ENCODE results near the gene SLC10A7. TPM values are rescaled to one million over a fixed set of nuclear protein-coding genes. Genes with fewer than 3 reads are reported as not detected.

Gene SLC10A7
- total RNA-seq, 1 experiment from 2014 or later: 37.1 TPM

- no TSS peak for BruUV-seq (replicated peaks)
- H3K27ac ChIP-seq (ENCODE audit: low read depth, low read length, poor library complexity, severe bottlenecking): no peak overlapping the region
- ChIA-PET CTCF (no interaction called here), POLR2A (ENCODE audit: low non-redundant PET) (no interaction called here)
- H3K4me1 ChIP-seq (ENCODE audit: insufficient read depth, low read length, poor library complexity, severe bottlenecking): no peaks in the 10 kb centered on the region
- peaks cover 3% of the 10 kb centered on the region for H3K9me3 ChIP-seq (ENCODE audit: low read depth, low read length, poor library complexity, severe bottlenecking)
- no peaks in the 10 kb centered on the region for H3K27me3 ChIP-seq (replicated peaks; ENCODE audit: insufficient read depth, low read depth, low read length, poor library complexity)
- TF ChIP-seq EZH2 (IDR thresholded peaks at IDR 0.05; ENCODE audit: borderline replicate concordance, low read depth, low read length, poor library complexity, severe bottlenecking): no peak
- no peak for TF ChIP-seq CTCF (conservative IDR thresholded peaks at IDR 0.05; ENCODE audit: low read depth, low read length)
- intact Hi-C loops (cut with micrococcal nuclease; ENCODE audit: unreplicated experiment): no loop called here
- H3K4me3 ChIP-seq (ENCODE audit: low read depth, low read length, poor library complexity, severe bottlenecking): no peak overlapping the region
- H3K36me3 ChIP-seq (ENCODE audit: insufficient read depth, low read length, poor library complexity, severe bottlenecking): no peaks in the 10 kb centered on the region
- DNase-seq (ENCODE audit: low spot score): no peak
Observed at GRCh38 chr4:146232131-146232722, 289.5 kb downstream of the SLC10A7 start.

- Histone ChIP-seq H3K27ac (ENCODE audit: low read depth, low read length, poor library complexity, severe bottlenecking) (no peak overlapping the region), H3K4me1 (ENCODE audit: insufficient read depth, low read length, poor library complexity, severe bottlenecking) (no peaks in the 10 kb centered on the region), H3K36me3 (ENCODE audit: insufficient read depth, low read length, poor library complexity, severe bottlenecking) (no peaks in the 10 kb centered on the region), H3K27me3 (replicated peaks; ENCODE audit: insufficient read depth, low read depth, low read length, poor library complexity) (no peaks in the 10 kb centered on the region), H3K9me3 (ENCODE audit: low read depth, low read length, poor library complexity, severe bottlenecking) (peaks cover 3% of the 10 kb centered on the region), H3K4me3 (ENCODE audit: low read depth, low read length, poor library complexity, severe bottlenecking) (no peak overlapping the region)
- DNase-seq (ENCODE audit: low spot score): no peak
- TF ChIP-seq CTCF (conservative IDR thresholded peaks at IDR 0.05; ENCODE audit: low read depth, low read length) (no peak), EZH2 (IDR thresholded peaks at IDR 0.05; ENCODE audit: borderline replicate concordance, low read depth, low read length, poor library complexity, severe bottlenecking) (no peak)
- ChIA-PET CTCF (no interaction called here), POLR2A (ENCODE audit: low non-redundant PET) (no interaction called here)
- intact Hi-C loops (cut with micrococcal nuclease; ENCODE audit: unreplicated experiment): no loop called here
- BruUV-seq (replicated peaks): no TSS peak
Observed at GRCh38 chr4:146229406-146229805, 292.3 kb downstream of the SLC10A7 start.

GRCh38 chr4:146224326-146224966, 297.3 kb downstream of the SLC10A7 start:
- no peak overlapping the region for H3K27ac ChIP-seq (ENCODE audit: low read depth, low read length, poor library complexity, severe bottlenecking)

More at GRCh38 chr4:146224326-146224966, 297.3 kb downstream of the SLC10A7 start:
- ChIA-PET POLR2A (ENCODE audit: low non-redundant PET) (no interaction called here), CTCF (no interaction called here)
- no peak for TF ChIP-seq EZH2 (IDR thresholded peaks at IDR 0.05; ENCODE audit: borderline replicate concordance, low read depth, low read length, poor library complexity, severe bottlenecking)
- no peak for TF ChIP-seq CTCF (conservative IDR thresholded peaks at IDR 0.05; ENCODE audit: low read depth, low read length)
- Histone ChIP-seq H3K4me3 (ENCODE audit: low read depth, low read length, poor library complexity, severe bottlenecking) (no peak overlapping the region), H3K36me3 (ENCODE audit: insufficient read depth, low read length, poor library complexity, severe bottlenecking) (no peaks in the 10 kb centered on the region), H3K27me3 (replicated peaks; ENCODE audit: insufficient read depth, low read depth, low read length, poor library complexity) (no peaks in the 10 kb centered on the region), H3K4me1 (ENCODE audit: insufficient read depth, low read length, poor library complexity, severe bottlenecking) (no peaks in the 10 kb centered on the region), H3K9me3 (ENCODE audit: low read depth, low read length, poor library complexity, severe bottlenecking) (no peaks in the 10 kb centered on the region)
- no TSS peak for BruUV-seq (replicated peaks)
- intact Hi-C loops (cut with micrococcal nuclease; ENCODE audit: unreplicated experiment): no loop called here
- DNase-seq (ENCODE audit: low spot score): no peak
